GM23248 (cell line): Measurements from ENCODE around the gene KCTD10. TPM values are rescaled to one million over a fixed set of nuclear protein-coding genes. Genes with fewer than 3 reads are reported as not detected.
"Not testable (repeated sequence)": the region's sequence is repeated elsewhere in the genome, so short reads cannot be mapped to it uniquely, and the experiment has no call there.

ENCODE experiments used
- DNase-seq: peaks from one replicate; pipeline ENCODE4 v3.0.0-alpha.2; 2015
- H2AFZ ChIP-seq: fragments of 200-600 bp; sonication (generic); 2 replicates; pipeline ENCODE4 v1.6.1; 2016; ENCODE audit warnings: antibody characterized with exemption
- H3F3A ChIP-seq: fragments of 200-600 bp; sonication (generic); 2 replicates; pipeline ENCODE4 v1.6.1; 2016; ENCODE audit warnings: mild to moderate bottlenecking, antibody characterized with exemption, mixed run types; ENCODE audit not compliant: insufficient read depth
- H3K27ac ChIP-seq: fragments of 200-600 bp; sonication (generic); 2 replicates; pipeline ENCODE4 v1.5.1; 2016; ENCODE audit warnings: mild to moderate bottlenecking
- H3K27me3 ChIP-seq: fragments of 200-600 bp; sonication (generic); replicated peaks from 2 replicates; pipeline ENCODE4 v1.6.1; 2016; ENCODE audit warnings: mild to moderate bottlenecking; ENCODE audit not compliant: insufficient read depth
- H3K36me3 ChIP-seq: fragments of 200-600 bp; sonication (generic); 2 replicates; pipeline ENCODE4 v1.6.1; 2016; ENCODE audit warnings: low read depth, mild to moderate bottlenecking
- H3K4me1 ChIP-seq: fragments of 200-600 bp; sonication (generic); 2 replicates; pipeline ENCODE4 v1.6.1; 2016; ENCODE audit warnings: mild to moderate bottlenecking; ENCODE audit not compliant: insufficient read depth
- H3K4me2 ChIP-seq: fragments of 200-600 bp; sonication (generic); one replicate; pipeline ENCODE4 v1.6.1; 2016; ENCODE audit warnings: mild to moderate bottlenecking; ENCODE audit not compliant: unreplicated experiment
- H3K4me3 ChIP-seq: fragments of 200-600 bp; sonication (generic); 2 replicates; pipeline ENCODE4 v1.5.1; 2016; ENCODE audit warnings: mild to moderate bottlenecking
- H3K79me2 ChIP-seq: fragments of 200-600 bp; sonication (generic); 2 replicates; pipeline ENCODE4 v1.6.1; 2016; ENCODE audit warnings: mild to moderate bottlenecking; ENCODE audit not compliant: insufficient read depth
- H3K9ac ChIP-seq: fragments of 200-600 bp; sonication (generic); 2 replicates; pipeline ENCODE4 v1.6.1; 2016; ENCODE audit warnings: mild to moderate bottlenecking
- H3K9me2 ChIP-seq: fragments of 200-600 bp; sonication (generic); 2 replicates; pipeline ENCODE4 v1.6.1; 2016; ENCODE audit warnings: mixed run types, mild to moderate bottlenecking, moderate library complexity; ENCODE audit not compliant: insufficient read depth
- H3K9me3 ChIP-seq: fragments of 200-600 bp; sonication (generic); one replicate; pipeline ENCODE4 v1.6.1; 2017; ENCODE audit warnings: low read depth
- H4K20me1 ChIP-seq: fragments of 200-600 bp; sonication (generic); 2 replicates; pipeline ENCODE4 v1.6.0; 2016; ENCODE audit not compliant: insufficient read depth
- EZH2 ChIP-seq: fragments of 200-600 bp; sonication (generic); IDR thresholded peaks from 2 replicates; pipeline ENCODE4 v1.6.1; 2018; ENCODE audit warnings: antibody characterized with exemption, mild to moderate bottlenecking; ENCODE audit not compliant: insufficient read depth, poor library complexity, severe bottlenecking
- EZH2phosphoT487 ChIP-seq: fragments of 200-600 bp; sonication (generic); IDR thresholded peaks from 2 replicates; pipeline ENCODE4 v1.6.1; 2018; ENCODE audit warnings: antibody characterized with exemption, moderate library complexity, mild to moderate bottlenecking, low read depth; ENCODE audit not compliant: insufficient read depth
- WGBS, 2 experiments: methylation state at CpG; one replicate each; pipeline ENCODE4 v1.1.6; 2015 to 2017; ENCODE audit warnings: low lambda C conversion rate in 2 of 2, low coverage in 1 of 2; ENCODE audit errors: missing lambda C conversion rate in 2 of 2; 5-methylcytosine and 5-hydroxymethylcytosine counted together
- in situ Hi-C: fragments of 300-500 bp; cut with MboI; formaldehyde crosslinking; loops from 2 replicates; pipeline ENCODE4 v1.15.0; 2020
- polyA plus RNA-seq: library from polyadenylated mRNA; unstranded; fragments of >200 nt; fragmentation: Nextera tagmentation; extraction: Ambion mirVana; gene quantifications from 2 replicates; pipeline ENCODE4 v1.2.1, GENCODE V29; 2016
- total RNA-seq: library from RNA; depleted of rRNA; stranded (reverse); fragments of >200 nt; shearing (Covaris generic); gene quantifications from 2 replicates; pipeline ENCODE4 v1.2.3, GENCODE V29; 2014

KCTD10 gene
- total and polyA plus RNA-seq, 2 experiments from 2014 or later, result 81.1 to 117 TPM

GRCh38 chr12:109433618-109434017 lies 43.5 kb downstream of the KCTD10 start:
- TF ChIP-seq EZH2phosphoT487 (no peak), EZH2 (no peak)
- Histone ChIP-seq H3K9me3 (no peaks in the 10 kb centered on the region), H3K9ac (no peak overlapping the region), H3K36me3 (no peaks in the 10 kb centered on the region), H2AFZ (no peak overlapping the region), H3K27ac (no peak overlapping the region), H3K4me2 (no peak overlapping the region), H4K20me1 (no peaks in the 10 kb centered on the region), H3K4me3 (no peak overlapping the region), H3F3A (no peaks in the 10 kb centered on the region), H3K27me3 (no peaks in the 10 kb centered on the region), H3K4me1 (peaks cover 9% of the 10 kb centered on the region), H3K79me2 (no peaks in the 10 kb centered on the region), H3K9me2 (no peaks in the 10 kb centered on the region)
- DNase-seq, result peak; percentile 29
- in situ Hi-C loops, result loop anchor here (5.0 kb wide), 1 partner anchor 44 kb away; the partner anchor contains the start of genes KCTD10 and UBE3B
- 64 to 67% methylated on average over 4 of the region's 4 CpGs for WGBS, 2 experiments

- no peak overlapping the region for H3K27ac ChIP-seq
- H2AFZ ChIP-seq, result no peak overlapping the region
- no peak overlapping the region for H3K4me2 ChIP-seq
- peaks cover 9% of the 10 kb centered on the region for H3K4me1 ChIP-seq
- no peaks in the 10 kb centered on the region for H3F3A ChIP-seq
- WGBS, 2 experiments, result 58 to 59% methylated on average over 14 of the region's 14 CpGs
- H3K27me3 ChIP-seq, result no peaks in the 10 kb centered on the region
- no peak overlapping the region for H3K4me3 ChIP-seq
- no peaks in the 10 kb centered on the region for H3K36me3 ChIP-seq
- no peak overlapping the region for H3K9ac ChIP-seq
- in situ Hi-C loops, result loop anchor here (5.0 kb wide), 1 partner anchor 44 kb away; the partner anchor contains the start of genes KCTD10 and UBE3B
- H3K9me2 ChIP-seq, result no peaks in the 10 kb centered on the region
- peak; percentile 65 for DNase-seq
- no peaks in the 10 kb centered on the region for H3K79me2 ChIP-seq
- TF ChIP-seq EZH2phosphoT487, result no peak
- no peaks in the 10 kb centered on the region for H3K9me3 ChIP-seq
- no peaks in the 10 kb centered on the region for H4K20me1 ChIP-seq
These were observed 44.2 kb downstream of the KCTD10 start for GRCh38 chr12:109432842-109433304.

- Histone ChIP-seq H4K20me1 (no peaks in the 10 kb centered on the region), H3K4me3 (no peak overlapping the region), H2AFZ (no peak overlapping the region), H3K9me2 (no peaks in the 10 kb centered on the region), H3F3A (no peaks in the 10 kb centered on the region), H3K79me2 (no peaks in the 10 kb centered on the region), H3K9ac (no peak overlapping the region), H3K27me3 (no peaks in the 10 kb centered on the region), H3K4me1 (peaks cover 7% of the 10 kb centered on the region), H3K27ac (no peak overlapping the region), H3K9me3 (no peaks in the 10 kb centered on the region), H3K4me2 (no peak overlapping the region), H3K36me3 (no peaks in the 10 kb centered on the region)
- no peak for DNase-seq
- 54 to 55% methylated on average over 6 of the region's 6 CpGs for WGBS, 2 experiments
- no peak for TF ChIP-seq EZH2
- no peak for TF ChIP-seq EZH2phosphoT487
- in situ Hi-C loops, result loop anchor here (5.0 kb wide), 1 partner anchor 45 kb away; the partner anchor contains the start of genes KCTD10 and UBE3B
These were observed 44.7 kb downstream of the KCTD10 start for GRCh38 chr12:109432431-109432830.

GRCh38 chr12:109430244-109430643 lies 46.9 kb downstream of the KCTD10 start:
- Histone ChIP-seq H2AFZ (no peak overlapping the region), H3K9me3 (no peaks in the 10 kb centered on the region), H3F3A (no peaks in the 10 kb centered on the region), H3K4me1 (no peaks in the 10 kb centered on the region), H3K27ac (no peak overlapping the region), H3K79me2 (no peaks in the 10 kb centered on the region), H3K27me3 (no peaks in the 10 kb centered on the region), H3K36me3 (no peaks in the 10 kb centered on the region), H3K4me3 (no peak overlapping the region), H3K9ac (no peak overlapping the region), H4K20me1 (no peaks in the 10 kb centered on the region), H3K4me2 (no peak overlapping the region), H3K9me2 (no peaks in the 10 kb centered on the region)
- TF ChIP-seq EZH2phosphoT487, result no peak
- no peak for TF ChIP-seq EZH2
- WGBS, 2 experiments, result 97 to 99% methylated on average over 6 of the region's 6 CpGs
- in situ Hi-C loops, result loop anchor here (5.0 kb wide), 1 partner anchor 47 kb away; the partner anchor contains the start of genes KCTD10 and UBE3B
- DNase-seq, result no peak

- in situ Hi-C loops, H3F3A ChIP-seq, H3K9ac ChIP-seq, H4K20me1 ChIP-seq, H2AFZ ChIP-seq, DNase-seq, H3K27me3 ChIP-seq, H3K79me2 ChIP-seq, H3K36me3 ChIP-seq, H3K4me3 ChIP-seq, H3K9me2 ChIP-seq, H3K4me2 ChIP-seq, H3K9me3 ChIP-seq, H3K27ac ChIP-seq, H3K4me1 ChIP-seq: not testable (repeated sequence)
- WGBS, 2 experiments, result 74 to 85% methylated on average over 3 of the region's 3 CpGs
These were observed 48.3 kb downstream of the KCTD10 start for GRCh38 chr12:109428804-109429203.
